Measurements from ENCODE around the gene GABRD. TPM values are rescaled to one million over a fixed set of nuclear protein-coding genes. Genes with fewer than 3 reads are reported as not detected.

Gene GABRD
- total and polyA plus RNA-seq, 4 donors: 0.41 to 6.8 (median 1.8) TPM

DNA sequence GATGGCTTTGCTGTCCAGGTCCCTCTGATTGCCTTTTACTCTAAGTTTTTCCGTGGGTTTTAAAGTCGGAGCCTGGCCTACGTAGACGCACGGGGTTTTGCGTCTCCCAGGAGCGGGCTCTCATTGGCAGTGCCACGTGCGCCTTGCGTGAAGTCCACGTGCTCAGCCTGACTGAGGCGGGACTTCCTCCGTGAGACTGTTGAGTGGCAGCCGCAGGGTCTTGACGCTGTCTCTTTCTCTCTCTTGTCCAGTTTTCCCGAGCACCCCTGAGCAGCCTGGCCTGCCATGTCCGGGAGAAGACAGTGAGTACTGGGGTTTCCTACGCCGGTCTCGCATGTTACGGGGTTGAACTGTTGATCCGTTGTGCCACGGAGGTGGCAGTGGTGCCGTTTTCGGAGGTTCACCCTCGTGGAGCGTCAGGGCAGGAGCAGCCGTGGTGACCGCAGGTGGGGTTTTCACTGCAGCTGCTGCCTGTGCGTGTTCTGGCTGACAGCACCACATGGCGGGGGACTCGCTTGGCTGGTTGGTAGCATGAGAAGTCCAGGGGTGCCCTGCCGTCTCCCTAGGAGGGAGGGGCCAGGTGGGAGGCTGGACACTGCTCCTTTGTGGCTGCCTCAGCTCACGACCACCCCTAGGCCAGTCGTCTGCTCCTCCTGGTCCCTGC, 40.3 kb downstream of the GABRD start:
- no peak overlapping the region for H3K9ac ChIP-seq (ENCODE audit: insufficient read depth in 1 of 2, low read length in 2 of 2)
- peaks cover 0 to 2% (median under 1%) of the 10 kb centered on the region in 4 donors for H3K9me3 ChIP-seq (ENCODE audit: control insufficient read depth in 4 of 4, insufficient read depth in 3 of 4, low read length in 3 of 4)
- peaks cover 0 to 2% (median 0%) of the 10 kb centered on the region in 5 donors for H3K4me1 ChIP-seq (ENCODE audit: control insufficient read depth in 5 of 5, insufficient read depth in 5 of 5, low read length in 5 of 5)
- WGBS, 2 donors: 93% methylated on average over 34 to 35 of the region's 35 CpGs
- DNase-seq (no peak), ATAC-seq (ENCODE audit: insufficient read depth, low FRiP score) (no peak)
- no peaks in the 10 kb centered on the region for H3K27me3 ChIP-seq (ENCODE audit: control insufficient read depth in 3 of 3, insufficient read depth in 3 of 3, low read length in 2 of 3)
- H3K4me3 ChIP-seq: no peak overlapping the region
- TF ChIP-seq, protein P1, sequence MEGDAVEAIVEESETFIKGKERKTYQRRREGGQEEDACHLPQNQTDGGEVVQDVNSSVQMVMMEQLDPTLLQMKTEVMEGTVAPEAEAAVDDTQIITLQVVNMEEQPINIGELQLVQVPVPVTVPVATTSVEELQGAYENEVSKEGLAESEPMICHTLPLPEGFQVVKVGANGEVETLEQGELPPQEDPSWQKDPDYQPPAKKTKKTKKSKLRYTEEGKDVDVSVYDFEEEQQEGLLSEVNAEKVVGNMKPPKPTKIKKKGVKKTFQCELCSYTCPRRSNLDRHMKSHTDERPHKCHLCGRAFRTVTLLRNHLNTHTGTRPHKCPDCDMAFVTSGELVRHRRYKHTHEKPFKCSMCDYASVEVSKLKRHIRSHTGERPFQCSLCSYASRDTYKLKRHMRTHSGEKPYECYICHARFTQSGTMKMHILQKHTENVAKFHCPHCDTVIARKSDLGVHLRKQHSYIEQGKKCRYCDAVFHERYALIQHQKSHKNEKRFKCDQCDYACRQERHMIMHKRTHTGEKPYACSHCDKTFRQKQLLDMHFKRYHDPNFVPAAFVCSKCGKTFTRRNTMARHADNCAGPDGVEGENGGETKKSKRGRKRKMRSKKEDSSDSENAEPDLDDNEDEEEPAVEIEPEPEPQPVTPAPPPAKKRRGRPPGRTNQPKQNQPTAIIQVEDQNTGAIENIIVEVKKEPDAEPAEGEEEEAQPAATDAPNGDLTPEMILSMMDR (IDR thresholded peaks at IDR 0.05; ENCODE audit: control extremely low read depth, extremely low read depth): no peak
- peak overlapping the region in 1 of 2 donors; percentile 90 for H3K27ac ChIP-seq (ENCODE audit: low read depth in 1 of 2, low read length in 1 of 2)
- peaks cover 0 to 5% (median 0%) of the 10 kb centered on the region in 4 donors for H3K36me3 ChIP-seq (ENCODE audit: control insufficient read depth in 4 of 4, insufficient read depth in 4 of 4, low read length in 4 of 4)

DNA sequence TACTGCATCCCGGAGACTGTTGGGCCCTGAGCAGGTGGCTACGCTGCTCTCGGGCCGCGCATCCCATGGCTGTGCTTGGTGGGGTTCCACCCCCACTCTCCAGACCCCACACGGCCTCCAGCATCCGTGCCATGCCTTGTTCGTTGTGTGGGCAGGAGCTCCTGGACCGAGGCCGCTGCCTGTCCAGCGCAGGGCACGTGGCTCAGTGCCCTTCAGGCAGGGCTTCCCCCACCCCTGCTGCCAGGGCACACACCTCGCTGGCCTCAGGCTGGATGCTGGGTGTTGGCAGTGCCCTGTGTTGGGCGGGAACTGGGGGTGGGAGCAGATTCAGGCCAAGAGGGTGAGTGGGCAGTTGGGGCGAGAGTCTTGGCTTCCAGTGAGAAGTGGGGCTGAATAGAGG, 40.9 kb downstream of the GABRD start:
- Histone ChIP-seq H3K36me3 (ENCODE audit: control insufficient read depth in 4 of 4, insufficient read depth in 4 of 4, low read length in 4 of 4) (peaks cover 0 to 5% (median 0%) of the 10 kb centered on the region in 4 donors), H3K4me3 (no peak overlapping the region), H3K27me3 (ENCODE audit: control insufficient read depth in 3 of 3, insufficient read depth in 3 of 3, low read length in 2 of 3) (no peaks in the 10 kb centered on the region), H3K4me1 (ENCODE audit: control insufficient read depth in 5 of 5, insufficient read depth in 5 of 5, low read length in 5 of 5) (peaks cover 0 to 2% (median 0%) of the 10 kb centered on the region in 5 donors), H3K9me3 (ENCODE audit: control insufficient read depth in 4 of 4, insufficient read depth in 3 of 4, low read length in 3 of 4) (peaks cover 0 to 4% (median under 1%) of the 10 kb centered on the region in 4 donors), H3K27ac (ENCODE audit: low read depth in 1 of 2, low read length in 1 of 2) (peak overlapping the region in 1 of 2 donors; percentile 90), H3K9ac (ENCODE audit: insufficient read depth in 1 of 2, low read length in 2 of 2) (no peak overlapping the region)
- TF ChIP-seq, protein P1 (IDR thresholded peaks at IDR 0.05; ENCODE audit: control extremely low read depth, extremely low read depth): no peak
- 81 to 84% methylated on average over 14 to 15 of the region's 15 CpGs for WGBS, 2 donors
- ATAC-seq (ENCODE audit: insufficient read depth, low FRiP score) (peak; percentile 59), DNase-seq (no peak)

DNA sequence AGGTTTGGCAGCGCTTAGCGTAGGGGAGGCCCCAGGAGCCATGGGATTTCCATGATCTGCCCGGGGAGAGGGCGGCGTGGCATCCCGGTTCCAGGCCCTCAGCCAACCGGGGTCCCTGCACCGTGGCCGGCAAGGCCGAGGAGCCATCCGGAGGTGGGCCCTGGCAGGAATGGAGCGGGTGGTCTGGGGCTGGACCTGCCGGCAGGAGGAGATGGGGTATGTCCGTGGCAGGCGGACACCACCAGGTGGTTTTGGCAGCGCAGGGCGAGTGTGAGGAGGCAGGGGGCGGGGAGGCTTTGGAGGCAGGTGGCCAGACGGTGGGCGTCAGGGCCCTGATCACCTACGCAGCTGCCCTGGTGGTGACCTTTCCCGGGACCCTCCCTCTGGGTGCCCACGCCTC, 41.4 kb downstream of the GABRD start:
- ATAC-seq (ENCODE audit: insufficient read depth, low FRiP score): no peak

More for the DNA sequence above, 41.4 kb downstream of the GABRD start:
- Histone ChIP-seq H3K9me3 (ENCODE audit: control insufficient read depth in 4 of 4, insufficient read depth in 3 of 4, low read length in 3 of 4) (peaks cover 0 to 4% (median under 1%) of the 10 kb centered on the region in 4 donors), H3K4me1 (ENCODE audit: control insufficient read depth in 5 of 5, insufficient read depth in 5 of 5, low read length in 5 of 5) (peaks cover 0 to 2% (median 0%) of the 10 kb centered on the region in 5 donors), H3K27me3 (ENCODE audit: control insufficient read depth in 3 of 3, insufficient read depth in 3 of 3, low read length in 2 of 3) (no peaks in the 10 kb centered on the region), H3K9ac (ENCODE audit: insufficient read depth in 1 of 2, low read length in 2 of 2) (no peak overlapping the region), H3K4me3 (no peak overlapping the region), H3K27ac (ENCODE audit: low read depth in 1 of 2, low read length in 1 of 2) (peak overlapping the region in 1 of 2 donors; percentile 90), H3K36me3 (ENCODE audit: control insufficient read depth in 4 of 4, insufficient read depth in 4 of 4, low read length in 4 of 4) (peaks cover 0 to 5% (median 0%) of the 10 kb centered on the region in 4 donors)
- 81 to 95% methylated on average over 17 to 23 of the region's 23 CpGs for WGBS, 2 donors
- TF ChIP-seq, protein P1 (IDR thresholded peaks at IDR 0.05; ENCODE audit: control extremely low read depth, extremely low read depth): no peak
- DNase-seq: no peak

Measured in lung (tissue), 12 donors.